Mesenchymal stem cell (in vitro differentiated cells and primary cell): ENCODE data around the gene RSPH1.

Experiments
- DNase-seq: peaks from one replicate; pipeline ENCODE4 v3.0.0-alpha.2; 2013
- H2AFZ ChIP-seq: one replicate; pipeline ENCODE4 v1.6.1; 2013; ENCODE audit warnings: low read depth, mild to moderate bottlenecking, control low read depth, inconsistent platforms, low read length, moderate library complexity
- H2AK5ac ChIP-seq: 2 replicates; pipeline ENCODE4 v1.6.1; 2013; ENCODE audit warnings: low read length, moderate library complexity, mild to moderate bottlenecking, inconsistent platforms; ENCODE audit not compliant: severe bottlenecking
- H2BK120ac ChIP-seq: one replicate; pipeline ENCODE4 v1.6.1; 2013; ENCODE audit warnings: low read depth, mild to moderate bottlenecking, inconsistent platforms, low read length, moderate library complexity
- H2BK12ac ChIP-seq, 2 experiments: one replicate each; pipeline ENCODE4 v1.6.1; 2013; ENCODE audit warnings: inconsistent platforms in 2 of 2, low read length in 2 of 2, mild to moderate bottlenecking in 2 of 2, moderate library complexity in 2 of 2, control low read depth in 1 of 2
- H2BK15ac ChIP-seq: one replicate; pipeline ENCODE4 v1.6.1; 2013; ENCODE audit warnings: mild to moderate bottlenecking, low read depth, inconsistent platforms; ENCODE audit not compliant: poor library complexity, severe bottlenecking
- H2BK5ac ChIP-seq: 2 replicates; pipeline ENCODE4 v1.6.1; 2013; ENCODE audit warnings: low read depth, mild to moderate bottlenecking, low read length, control low read depth, inconsistent platforms; ENCODE audit not compliant: poor library complexity, severe bottlenecking
- H3K14ac ChIP-seq, 2 experiments: one replicate each; pipeline ENCODE4 v1.6.1; 2013; ENCODE audit warnings: inconsistent platforms in 2 of 2, low read length in 2 of 2, control low read depth in 1 of 2, mild to moderate bottlenecking in 1 of 2, moderate library complexity in 1 of 2
- H3K18ac ChIP-seq, 2 experiments: one replicate each; pipeline ENCODE4 v1.6.1; 2013; ENCODE audit warnings: inconsistent platforms in 2 of 2, low read length in 2 of 2, control low read depth in 1 of 2, low read depth in 1 of 2, mild to moderate bottlenecking in 1 of 2
- H3K23ac ChIP-seq, 2 experiments: one replicate each; pipeline ENCODE4 v1.6.1; 2013; ENCODE audit warnings: inconsistent platforms in 2 of 2, low read length in 2 of 2, mild to moderate bottlenecking in 2 of 2, moderate library complexity in 2 of 2, control low read depth in 1 of 2
- H3K27ac ChIP-seq: 2 replicates; pipeline ENCODE4 v1.5.1; 2013; ENCODE audit warnings: mild to moderate bottlenecking, moderate library complexity, low read length, control low read depth, inconsistent platforms; ENCODE audit not compliant: poor library complexity, severe bottlenecking
- H3K27me3 ChIP-seq, 2 experiments: 2 replicates each; pipeline versions ENCODE4 v1.6.1 to v1.7.0; 2013; ENCODE audit warnings: low read length in 2 of 2, mild to moderate bottlenecking in 2 of 2, moderate library complexity in 2 of 2, control low read depth in 1 of 2, inconsistent platforms in 1 of 2; ENCODE audit not compliant: control insufficient read depth in 1 of 2, insufficient read depth in 1 of 2
- H3K36me3 ChIP-seq, 2 experiments: 2 replicates each; pipeline versions ENCODE4 v1.6.1 to v1.7.0; 2013; ENCODE audit warnings: low read length in 2 of 2, control low read depth in 1 of 2, inconsistent platforms in 1 of 2, low read depth in 1 of 2, mild to moderate bottlenecking in 1 of 2; ENCODE audit not compliant: insufficient read depth in 2 of 2, control insufficient read depth in 1 of 2
- H3K4ac ChIP-seq, 2 experiments: one replicate each; pipeline ENCODE4 v1.6.1; 2013; ENCODE audit warnings: inconsistent platforms in 2 of 2, low read length in 2 of 2, mild to moderate bottlenecking in 2 of 2, moderate library complexity in 2 of 2, control low read depth in 1 of 2, low read depth in 1 of 2
- H3K4me1 ChIP-seq: 2 replicates; pipeline ENCODE4 v1.6.1; 2013; ENCODE audit warnings: low read depth, low read length, control low read depth; ENCODE audit not compliant: control insufficient read depth, insufficient read depth
- H3K4me2 ChIP-seq: 2 replicates; pipeline ENCODE4 v1.6.1; 2013; ENCODE audit warnings: low read length, mild to moderate bottlenecking, inconsistent platforms; ENCODE audit not compliant: poor library complexity, severe bottlenecking
- H3K4me3 ChIP-seq, 2 experiments: 2 replicates each; pipeline versions ENCODE4 v1.5.1 to v1.7.0; 2013; ENCODE audit warnings: low read length in 2 of 2, mild to moderate bottlenecking in 2 of 2, control low read depth in 1 of 2, low read depth in 1 of 2; ENCODE audit not compliant: insufficient read depth in 1 of 2
- H3K79me1 ChIP-seq: replicated peaks from 2 replicates; pipeline ENCODE4 v1.6.1; 2013; ENCODE audit warnings: mild to moderate bottlenecking, control low read depth, low read length, inconsistent platforms; ENCODE audit not compliant: poor library complexity, severe bottlenecking
- H3K9ac ChIP-seq: 2 replicates; pipeline ENCODE4 v1.7.0; 2013; ENCODE audit warnings: mild to moderate bottlenecking, low read length, moderate library complexity
- H3K9me3 ChIP-seq: 2 replicates; pipeline ENCODE4 v1.7.0; 2013; ENCODE audit warnings: mild to moderate bottlenecking, low read length; ENCODE audit not compliant: control insufficient read depth
- H4K8ac ChIP-seq: one replicate; pipeline ENCODE4 v1.6.1; 2013; ENCODE audit warnings: inconsistent platforms, mild to moderate bottlenecking, low read length, moderate library complexity
- H4K91ac ChIP-seq: one replicate; pipeline ENCODE4 v1.6.1; 2013; ENCODE audit warnings: mild to moderate bottlenecking, low read length, inconsistent platforms
- WGBS: methylation state at CpG from one replicate; pipeline ENCODE4 v1.1.7; 2013; ENCODE audit warnings: mixed read lengths; 5-methylcytosine and 5-hydroxymethylcytosine counted together

RSPH1 gene

GRCh38 chr21:42447182-42447581 lies 48.8 kb downstream of the RSPH1 start:
- Histone ChIP-seq H2BK5ac (no peak overlapping the region), H3K9me3 (no peaks in the 10 kb centered on the region), H3K4me2 (no peak overlapping the region), H3K27ac (no peak overlapping the region), H4K8ac (no peak overlapping the region), H3K79me1 (no peaks in the 10 kb centered on the region), H2BK120ac (no peak overlapping the region), H2BK12ac (no peak overlapping the region), H3K18ac (no peak overlapping the region), H3K9ac (no peak overlapping the region), H3K4me1 (peaks cover 19% of the 10 kb centered on the region), H4K91ac (no peak overlapping the region), H3K4ac (no peak overlapping the region), H2BK15ac (no peak overlapping the region), H3K36me3 (no peaks in the 10 kb centered on the region), H3K23ac (no peak overlapping the region), H2AFZ (no peak overlapping the region), H2AK5ac (no peak overlapping the region), H3K27me3 (peaks cover 8 to 42% of the 10 kb centered on the region in 2 experiments), H3K14ac (no peak overlapping the region), H3K4me3 (no peak overlapping the region)
- no peak for DNase-seq
- WGBS = 82% methylated on average over 14 of the region's 14 CpGs

- peaks cover 16% of the 10 kb centered on the region for H3K4me1 ChIP-seq
- H2AFZ ChIP-seq = no peak overlapping the region
- H4K91ac ChIP-seq = no peak overlapping the region
- H3K9ac ChIP-seq = no peak overlapping the region
- no peak overlapping the region for H3K4ac ChIP-seq
- DNase-seq = no peak
- no peak overlapping the region for H3K27ac ChIP-seq
- no peak overlapping the region for H2BK15ac ChIP-seq
- H2AK5ac ChIP-seq = no peak overlapping the region
- no peak overlapping the region for H3K4me3 ChIP-seq
- H3K18ac ChIP-seq = no peak overlapping the region
- no peak overlapping the region for H2BK12ac ChIP-seq
- peaks cover 8 to 40% of the 10 kb centered on the region in 2 experiments for H3K27me3 ChIP-seq
- 88% methylated on average over 4 of the region's 4 CpGs for WGBS
- H3K23ac ChIP-seq = no peak overlapping the region
- H3K36me3 ChIP-seq = no peaks in the 10 kb centered on the region
- H2BK120ac ChIP-seq = no peak overlapping the region
- H3K4me2 ChIP-seq = no peak overlapping the region
- no peaks in the 10 kb centered on the region for H3K79me1 ChIP-seq
- H2BK5ac ChIP-seq = no peak overlapping the region
- no peak overlapping the region for H4K8ac ChIP-seq
- H3K9me3 ChIP-seq = no peaks in the 10 kb centered on the region
- no peak overlapping the region for H3K14ac ChIP-seq
Observed at GRCh38 chr21:42446531-42446930, 49.5 kb downstream of the RSPH1 start.

- Histone ChIP-seq H3K27me3 (peaks cover 8 to 40% of the 10 kb centered on the region in 2 experiments), H2AK5ac (no peak overlapping the region), H4K8ac (no peak overlapping the region), H2BK5ac (no peak overlapping the region), H3K79me1 (no peaks in the 10 kb centered on the region), H2BK15ac (no peak overlapping the region), H3K4me1 (peaks cover 14% of the 10 kb centered on the region), H3K9ac (no peak overlapping the region), H3K23ac (no peak overlapping the region), H3K36me3 (no peaks in the 10 kb centered on the region), H3K9me3 (no peaks in the 10 kb centered on the region), H3K4ac (no peak overlapping the region), H3K18ac (no peak overlapping the region), H3K4me3 (no peak overlapping the region), H3K4me2 (no peak overlapping the region), H4K91ac (no peak overlapping the region), H2BK120ac (no peak overlapping the region), H2AFZ (no peak overlapping the region), H3K27ac (no peak overlapping the region), H2BK12ac (no peak overlapping the region), H3K14ac (no peak overlapping the region)
- DNase-seq = no peak
- 76% methylated on average over 7 of the region's 7 CpGs for WGBS
Observed at GRCh38 chr21:42445311-42445710, 50.7 kb downstream of the RSPH1 start.

DNA sequence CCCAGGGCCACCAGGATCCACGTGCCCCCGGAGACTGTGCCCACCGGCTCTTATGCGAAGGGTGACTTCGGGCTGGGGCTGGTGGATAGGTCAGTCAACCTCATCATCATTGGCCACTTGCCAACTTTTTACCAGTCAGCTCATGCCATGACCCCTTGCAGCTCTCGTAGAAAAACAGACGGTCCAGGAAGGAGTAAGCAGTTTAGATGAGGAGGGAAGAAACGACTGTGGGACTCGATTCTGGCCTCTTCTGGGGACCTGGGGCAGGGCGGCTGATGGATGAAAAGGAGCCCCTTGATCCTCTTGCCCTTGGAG lies 51.3 kb downstream of the RSPH1 start:
- no peak overlapping the region for H3K4me2 ChIP-seq
- peaks cover 8 to 40% of the 10 kb centered on the region in 2 experiments for H3K27me3 ChIP-seq
- no peak overlapping the region for H2AFZ ChIP-seq
- no peak overlapping the region for H2BK5ac ChIP-seq
- no peak overlapping the region for H2AK5ac ChIP-seq
- no peak overlapping the region for H3K4ac ChIP-seq
- no peak overlapping the region for H2BK15ac ChIP-seq
- no peaks in the 10 kb centered on the region for H3K36me3 ChIP-seq
- H3K27ac ChIP-seq = no peak overlapping the region
- no peak for DNase-seq
- no peak overlapping the region for H3K4me3 ChIP-seq
- no peak overlapping the region for H3K14ac ChIP-seq
- H3K9me3 ChIP-seq = no peaks in the 10 kb centered on the region
- no peak overlapping the region for H2BK120ac ChIP-seq
- no peak overlapping the region for H3K9ac ChIP-seq
- H4K91ac ChIP-seq = no peak overlapping the region
- H3K18ac ChIP-seq = no peak overlapping the region
- H3K4me1 ChIP-seq = peaks cover 10% of the 10 kb centered on the region
- no peak overlapping the region for H2BK12ac ChIP-seq
- H3K23ac ChIP-seq = no peak overlapping the region
- WGBS = 84% methylated on average over 10 of the region's 10 CpGs
- no peaks in the 10 kb centered on the region for H3K79me1 ChIP-seq
- no peak overlapping the region for H4K8ac ChIP-seq
